Stimulated activated CD4-positive, alpha-beta T cell treated with anti-CD3 and anti-CD28 coated beads, Interleukin-2, amount 100 ng/mL, for 48 hours (primary cell): ENCODE measurements around the gene STEAP1B.
A peak's percentile ranks its signal among the peaks of the same experiment; 100 is the strongest.
"Not testable (repeated sequence)": the region's sequence is repeated elsewhere in the genome, so short reads cannot be mapped to it uniquely, and the experiment has no call there.

Experiments
- DNase-seq, 2 donors: peaks; one replicate each; pipeline ENCODE4 v3.0.0-alpha.2; 2020

Gene STEAP1B

GRCh38 chr7:22496296-22496888 lies 3.6 kb downstream of the STEAP1B start:
- DNase-seq, result not testable (repeated sequence)

GRCh38 chr7:22493160-22493925 lies 6.6 kb downstream of the STEAP1B start:
- DNase-seq, result not testable (repeated sequence)

GRCh38 chr7:22488643-22489462 lies 11.1 kb downstream of the STEAP1B start:
- peak; percentile 61 to 67 for DNase-seq

GRCh38 chr7:22487978-22488642 lies 11.9 kb downstream of the STEAP1B start:
- no peak for DNase-seq

- no peak for DNase-seq
These were observed 13.4 kb downstream of the STEAP1B start for GRCh38 chr7:22486597-22486996.

GRCh38 chr7:22485189-22485588 lies 14.8 kb downstream of the STEAP1B start:
- no peak for DNase-seq

GRCh38 chr7:22482503-22482902 lies 17.5 kb downstream of the STEAP1B start:
- DNase-seq, result no peak

GRCh38 chr7:22481726-22482125 lies 18.3 kb downstream of the STEAP1B start:
- DNase-seq, result no peak

GRCh38 chr7:22480523-22481075 lies 19.4 kb downstream of the STEAP1B start:
- no peak for DNase-seq

- DNase-seq, result no peak
These were observed 22.0 kb downstream of the STEAP1B start for GRCh38 chr7:22477876-22478450.

GRCh38 chr7:22477262-22477661 lies 22.7 kb downstream of the STEAP1B start:
- no peak for DNase-seq

- no peak for DNase-seq
These were observed 23.2 kb downstream of the STEAP1B start for GRCh38 chr7:22476824-22477223.

- no peak for DNase-seq
These were observed 25.3 kb downstream of the STEAP1B start for GRCh38 chr7:22474645-22475044.

- no peak for DNase-seq
These were observed 29.0 kb downstream of the STEAP1B start for GRCh38 chr7:22470981-22471380.

GRCh38 chr7:22469371-22470143 lies 30.4 kb downstream of the STEAP1B start:
- DNase-seq, result no peak

GRCh38 chr7:22468609-22469008 lies 31.4 kb downstream of the STEAP1B start:
- DNase-seq, result no peak

GRCh38 chr7:22464299-22464698 lies 35.7 kb downstream of the STEAP1B start:
- no peak for DNase-seq

- no peak for DNase-seq
These were observed 39.5 kb downstream of the STEAP1B start for GRCh38 chr7:22460363-22460988.

GRCh38 chr7:22457471-22457870 lies 42.5 kb downstream of the STEAP1B start:
- no peak for DNase-seq

- DNase-seq, result no peak
These were observed 45.5 kb downstream of the STEAP1B start for GRCh38 chr7:22454446-22454845.

- DNase-seq, result no peak
These were observed 46.9 kb downstream of the STEAP1B start for GRCh38 chr7:22452960-22453558.
